AG09309 (cell line): ENCODE data around the gene ARHGAP6.

ENCODE experiments used
- DNase-seq: peaks from one replicate; pipeline ENCODE4 v3.0.0-alpha.2; 2010; ENCODE audit warnings: low read depth
- H3K4me3 ChIP-seq: 2 replicates; pipeline ENCODE4 v1.5.1; 2011; ENCODE audit warnings: mild to moderate bottlenecking, low read depth, low read length, moderate library complexity; ENCODE audit not compliant: control insufficient read depth
- CTCF ChIP-seq: IDR thresholded peaks from 2 replicates; pipeline ENCODE4 v1.5.1; 2011; ENCODE audit warnings: mild to moderate bottlenecking, low read depth, low read length, inconsistent platforms; ENCODE audit not compliant: insufficient read depth, control insufficient read depth; ENCODE audit errors: missing control alignments

The ARHGAP6 gene

DNA sequence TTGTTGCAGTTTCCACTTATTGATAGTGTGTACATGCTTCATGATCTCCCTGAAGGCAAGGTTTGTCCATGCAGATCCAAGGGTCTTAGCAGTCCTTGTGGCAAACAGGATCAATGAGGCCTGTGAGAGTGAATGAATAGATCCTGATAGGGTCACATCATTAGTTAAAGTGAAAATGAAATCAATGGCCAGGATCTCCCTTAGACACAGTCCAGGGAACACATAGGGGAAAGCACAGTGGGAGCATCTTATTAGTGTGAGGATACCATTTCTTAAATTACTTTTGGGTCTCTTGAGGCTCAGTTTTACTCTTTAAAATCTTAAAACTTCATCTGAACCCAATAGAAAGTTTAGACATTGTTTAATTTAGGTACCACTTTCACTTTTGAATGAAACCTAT lies 59.3 kb downstream of the ARHGAP6 start:
- no peak for TF ChIP-seq CTCF
- DNase-seq: no peak
- H3K4me3 ChIP-seq: no peak overlapping the region

DNA sequence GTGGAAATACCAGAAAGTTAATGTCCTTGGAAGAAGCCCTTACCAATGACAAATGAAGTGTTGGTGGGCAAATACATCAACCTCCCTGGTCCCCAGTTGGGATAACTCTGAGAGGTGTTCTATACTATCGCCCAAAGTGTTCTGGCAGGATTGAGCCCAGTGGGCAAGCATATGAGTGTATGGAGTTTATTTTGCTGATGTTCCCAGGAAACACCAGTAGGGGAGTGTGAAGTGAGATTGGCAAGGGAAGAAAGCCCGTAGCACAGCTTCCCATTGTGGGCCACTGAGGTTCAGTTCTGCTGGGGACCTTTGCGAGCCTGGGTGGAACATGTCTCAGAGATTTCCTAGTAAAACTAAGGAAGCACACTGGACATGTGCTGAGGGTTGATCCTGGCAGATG lies 65.1 kb downstream of the ARHGAP6 start:
- H3K4me3 ChIP-seq: no peak overlapping the region
- no peak for DNase-seq
- no peak for TF ChIP-seq CTCF

DNA sequence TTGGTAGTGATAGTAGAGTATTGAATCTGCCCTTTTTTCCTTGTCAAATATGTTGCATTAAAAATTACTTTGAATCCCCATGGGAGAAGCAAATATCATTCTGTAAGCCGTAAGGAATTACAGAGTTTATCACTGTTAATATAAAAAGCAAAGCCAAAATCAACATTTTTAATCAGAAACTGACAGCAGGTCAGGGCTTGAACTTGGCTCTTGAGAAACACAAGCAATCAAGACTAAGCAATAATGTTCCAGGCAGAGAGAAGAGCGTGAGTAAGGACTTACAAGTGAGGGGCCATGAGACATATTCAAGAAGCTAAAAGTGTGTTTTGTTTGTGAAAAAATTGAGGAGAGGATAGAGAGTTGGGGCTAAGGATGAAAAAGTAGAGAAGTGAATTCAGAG lies 68.2 kb downstream of the ARHGAP6 start:
- no peak for DNase-seq
- no peak overlapping the region for H3K4me3 ChIP-seq
- TF ChIP-seq CTCF: no peak

GRCh38 chrX:11591723-11592346 lies 73.9 kb downstream of the ARHGAP6 start:
- TF ChIP-seq CTCF: no peak
- no peak for DNase-seq
- no peak overlapping the region for H3K4me3 ChIP-seq

- H3K4me3 ChIP-seq: no peak overlapping the region
- no peak for DNase-seq
- no peak for TF ChIP-seq CTCF
These were observed 76.1 kb downstream of the ARHGAP6 start for GRCh38 chrX:11589641-11590040.

- DNase-seq: no peak
- no peak overlapping the region for H3K4me3 ChIP-seq
- TF ChIP-seq CTCF: no peak
These were observed 77.6 kb downstream of the ARHGAP6 start for GRCh38 chrX:11588097-11588496.

- TF ChIP-seq CTCF: no peak
- DNase-seq: no peak
- no peak overlapping the region for H3K4me3 ChIP-seq
These were observed 80.5 kb downstream of the ARHGAP6 start for GRCh38 chrX:11585174-11585573.
